OCI-LY7 (cell line): Measurements from ENCODE around the gene KIF3A.

Experiments used
- CTCF ChIP-seq: fragments of 200-600 bp; sonication (generic); conservative IDR thresholded peaks from 2 replicates; pipeline ENCODE4 v1.5.1; 2014; ENCODE audit warnings: mild to moderate bottlenecking, antibody characterized with exemption, low read length, moderate library complexity, mixed read lengths
- EZH2phosphoT487 ChIP-seq: fragments of 200-600 bp; sonication (generic); IDR thresholded peaks from 2 replicates; pipeline ENCODE4 v1.6.1; 2018; ENCODE audit warnings: low read depth, borderline replicate concordance, mild to moderate bottlenecking, mixed run types, antibody characterized with exemption, low read length, moderate library complexity, mixed read lengths

GRCh38 chr5:132681476-132681831, 55.9 kb downstream of the KIF3A start:
- TF ChIP-seq CTCF (no peak), EZH2phosphoT487 (no peak)
